GM21528 (cell line): ENCODE measurements around the gene MED27.

Source experiments
- ATAC-seq: cut with Tn5 transposase; IDR thresholded peaks from one replicate; pipeline ENCODE4 v1.9.1; 2021; ENCODE audit warnings: mild to moderate bottlenecking, moderate library complexity; ENCODE audit not compliant: unreplicated experiment, low FRiP score

The MED27 gene

DNA sequence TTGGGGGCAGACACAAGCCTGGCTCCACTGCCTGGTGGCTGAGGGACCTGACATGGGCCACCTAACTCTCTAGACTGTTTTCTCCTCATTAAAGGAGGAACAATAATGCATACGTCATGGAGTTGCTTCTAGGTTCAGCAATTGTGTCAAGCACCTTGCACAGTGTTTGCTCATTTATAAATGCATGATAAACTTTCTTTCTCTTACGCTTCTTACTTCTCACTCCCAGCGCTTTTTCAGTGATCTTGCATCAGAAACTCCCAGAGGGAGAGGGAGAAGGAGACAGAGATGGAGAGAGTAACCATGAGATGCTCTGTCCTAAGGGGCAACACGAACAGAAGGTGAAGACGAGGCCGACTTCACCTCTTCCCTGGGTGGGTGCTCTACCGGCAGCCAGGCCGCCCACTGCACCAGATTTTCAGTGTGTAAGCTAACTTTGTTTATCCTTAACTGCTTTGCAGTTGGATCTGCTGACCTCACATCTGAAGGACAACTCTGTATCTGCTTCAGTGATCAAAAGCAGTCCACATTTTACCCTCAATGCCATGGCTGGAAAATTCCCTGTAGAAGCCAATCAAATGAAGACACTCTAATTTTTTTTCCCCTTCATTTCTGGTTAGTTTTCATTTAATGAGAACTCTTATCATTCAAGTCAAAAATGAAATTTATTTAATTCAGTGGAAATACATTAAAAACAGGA, 35.3 kb downstream of the MED27 start:
- ATAC-seq = no peak

DNA sequence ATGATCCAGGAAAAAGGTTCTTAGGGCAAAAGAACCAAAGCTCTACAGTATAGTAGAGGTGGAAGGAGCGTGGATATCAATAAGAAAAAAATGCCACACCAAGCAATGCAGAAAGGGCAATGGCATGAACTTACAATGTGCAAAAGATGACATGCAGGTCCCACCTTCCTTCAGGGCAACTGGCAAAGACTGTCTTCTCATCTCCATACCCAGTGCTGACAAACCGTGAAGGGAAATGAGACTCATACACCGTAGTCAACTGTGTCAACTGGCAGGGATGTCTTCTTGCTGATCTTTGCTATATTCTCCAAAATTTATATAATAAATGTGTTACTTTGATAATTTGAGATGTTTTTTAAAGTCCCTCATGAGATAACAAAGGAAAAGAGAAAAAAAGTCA, 36.0 kb downstream of the MED27 start:
- no peak for ATAC-seq

DNA sequence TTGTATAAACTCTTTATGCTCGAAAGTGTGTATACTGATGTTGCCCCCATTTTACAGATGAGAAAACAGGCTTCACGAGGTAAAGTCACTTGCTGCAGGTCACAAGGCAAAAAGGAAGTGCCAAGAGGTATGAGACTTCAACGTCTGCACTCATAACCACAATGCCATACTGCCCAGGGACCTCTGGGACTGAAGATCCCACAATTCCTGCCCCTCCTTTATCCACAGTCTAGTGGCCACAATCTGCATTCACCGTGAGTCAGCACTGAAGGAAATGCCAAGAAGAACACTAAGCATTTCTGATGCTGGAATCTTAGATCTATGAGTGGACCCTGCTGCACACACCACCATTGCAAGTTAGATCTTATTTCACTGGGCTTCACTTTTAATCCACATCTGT, 37.3 kb downstream of the MED27 start:
- no peak for ATAC-seq

DNA sequence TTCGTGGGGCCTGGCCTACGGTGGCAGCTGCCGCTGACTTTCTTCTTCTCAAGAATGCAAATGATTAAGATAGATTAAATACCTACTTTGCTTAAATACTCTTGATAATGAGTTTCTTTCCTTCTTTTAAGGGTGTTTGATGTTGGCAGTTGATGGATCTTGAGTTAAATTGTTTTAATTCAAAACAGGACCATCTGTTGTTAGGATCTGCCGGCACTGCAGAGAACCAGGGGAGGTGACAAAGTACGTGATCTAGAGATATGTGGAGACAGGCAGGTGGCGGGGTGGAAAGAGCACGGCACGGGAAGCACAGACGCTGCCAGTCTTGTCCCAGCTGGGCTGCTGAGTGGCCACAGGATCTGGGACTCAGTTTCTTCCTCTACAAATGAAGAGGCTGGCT, 37.9 kb downstream of the MED27 start:
- ATAC-seq = no peak

DNA sequence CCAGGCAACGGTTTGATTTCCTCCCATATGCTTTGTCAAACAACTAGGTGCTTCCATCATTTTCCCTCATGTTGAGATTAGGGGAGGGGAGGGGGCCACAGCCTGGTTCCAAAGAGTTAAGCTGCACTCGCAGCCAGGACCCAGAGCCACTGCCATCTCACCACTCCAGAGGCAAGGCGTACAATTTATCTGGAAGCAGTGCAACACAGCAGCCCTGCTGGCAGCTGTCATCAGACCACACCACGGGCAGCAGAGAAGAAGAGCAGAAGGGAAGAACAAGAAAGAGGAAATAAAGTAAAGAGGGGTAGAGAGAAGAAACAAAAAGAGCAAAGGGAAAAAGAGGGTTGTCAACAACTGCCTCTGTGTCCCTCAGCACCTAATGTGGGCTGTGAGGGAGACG, 38.9 kb downstream of the MED27 start:
- ATAC-seq = no peak

DNA sequence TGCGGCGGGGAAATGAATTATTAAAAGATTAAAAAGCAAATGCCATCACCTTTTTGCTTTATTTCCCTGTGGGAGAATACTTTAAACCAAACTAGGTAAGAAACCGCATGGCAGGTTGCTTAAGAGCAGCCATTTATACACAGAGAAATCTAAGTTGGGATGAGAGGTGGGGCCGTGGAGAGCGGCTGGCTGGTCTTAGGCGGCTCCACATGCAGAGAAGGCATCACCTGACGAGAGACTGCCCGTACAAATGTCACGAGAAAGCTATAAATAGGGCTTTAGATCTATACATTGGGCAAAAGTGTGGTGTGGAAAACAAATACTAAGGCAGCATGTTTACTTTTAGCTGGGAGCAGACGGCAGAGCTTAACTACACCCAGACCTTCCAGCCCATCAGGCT, 39.4 kb downstream of the MED27 start:
- ATAC-seq = no peak

DNA sequence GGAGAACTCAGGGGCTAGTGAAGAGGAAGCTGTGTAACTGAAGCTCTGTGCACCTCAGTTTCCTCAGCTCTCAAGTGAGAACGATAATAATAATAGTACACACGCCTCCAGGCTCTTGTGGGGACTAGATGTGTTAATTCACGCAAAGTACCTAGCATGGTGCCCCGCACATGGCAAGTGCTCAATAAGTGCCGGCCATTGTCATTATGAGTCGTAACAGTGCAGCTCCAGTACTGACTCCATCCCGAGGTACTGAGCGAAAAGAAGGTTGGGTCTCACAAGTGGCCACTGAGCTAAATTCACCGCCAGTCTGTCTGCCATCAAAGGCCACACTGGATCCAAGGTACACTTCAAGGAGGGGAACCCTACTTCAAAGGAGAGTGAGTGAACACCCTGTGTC, 40.4 kb downstream of the MED27 start:
- no peak for ATAC-seq

DNA sequence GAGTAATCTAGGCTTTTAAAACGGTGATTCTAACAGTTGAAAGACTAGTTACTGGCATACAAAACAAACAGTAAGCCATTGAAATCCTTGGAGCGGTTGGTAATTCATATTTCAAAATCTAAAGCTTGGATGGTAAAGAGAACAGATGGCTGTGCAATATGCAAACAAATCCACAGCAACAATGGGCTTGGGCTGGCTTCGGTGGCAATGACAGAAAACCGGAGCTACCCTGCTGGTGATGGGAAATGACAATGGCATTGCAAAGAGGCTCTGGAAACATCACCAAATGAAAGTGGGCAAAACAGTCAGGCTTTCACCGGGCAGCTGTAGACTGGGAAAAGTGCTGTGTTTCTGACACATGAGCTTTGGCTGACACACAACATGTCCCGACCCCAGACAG, 42.2 kb downstream of the MED27 start:
- no peak for ATAC-seq

DNA sequence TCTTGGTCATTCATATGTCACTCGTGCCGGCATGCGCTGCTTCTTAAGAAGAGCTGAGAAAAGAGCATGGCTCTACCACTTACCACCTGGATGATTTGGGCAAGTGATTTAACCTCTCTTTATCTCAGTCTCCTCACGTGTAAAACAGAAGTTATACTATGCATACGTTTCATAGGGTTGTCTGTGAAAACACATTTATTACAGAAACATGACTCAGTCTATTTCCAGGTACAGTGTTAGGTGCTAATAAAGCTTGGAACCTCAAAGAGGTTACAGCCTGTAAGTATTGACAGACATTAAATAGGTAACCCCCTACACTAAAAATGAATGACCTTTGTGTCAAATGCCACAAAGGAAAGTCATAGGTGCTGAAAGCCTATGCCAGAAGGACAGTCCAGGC, 43.1 kb downstream of the MED27 start:
- ATAC-seq = no peak

DNA sequence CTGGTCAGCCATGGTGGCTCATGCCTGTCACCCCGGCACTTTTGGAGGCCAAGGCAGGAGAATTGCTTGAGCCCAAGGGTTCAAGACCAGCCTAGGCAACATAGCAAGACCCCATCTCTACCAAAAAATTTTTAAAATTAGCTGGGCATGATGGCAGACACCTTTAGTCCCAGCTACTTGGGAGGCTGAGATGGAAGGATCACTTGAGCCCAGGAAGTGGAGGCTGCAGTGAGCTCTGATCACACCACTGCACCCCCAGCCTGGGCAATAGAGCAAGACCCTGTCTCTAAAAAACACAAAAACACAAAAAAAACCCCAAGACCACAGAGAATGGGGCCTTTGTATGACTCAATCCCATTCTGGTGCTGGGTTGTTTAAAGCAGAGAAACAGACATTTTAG, 44.0 kb downstream of the MED27 start:
- ATAC-seq = no peak

DNA sequence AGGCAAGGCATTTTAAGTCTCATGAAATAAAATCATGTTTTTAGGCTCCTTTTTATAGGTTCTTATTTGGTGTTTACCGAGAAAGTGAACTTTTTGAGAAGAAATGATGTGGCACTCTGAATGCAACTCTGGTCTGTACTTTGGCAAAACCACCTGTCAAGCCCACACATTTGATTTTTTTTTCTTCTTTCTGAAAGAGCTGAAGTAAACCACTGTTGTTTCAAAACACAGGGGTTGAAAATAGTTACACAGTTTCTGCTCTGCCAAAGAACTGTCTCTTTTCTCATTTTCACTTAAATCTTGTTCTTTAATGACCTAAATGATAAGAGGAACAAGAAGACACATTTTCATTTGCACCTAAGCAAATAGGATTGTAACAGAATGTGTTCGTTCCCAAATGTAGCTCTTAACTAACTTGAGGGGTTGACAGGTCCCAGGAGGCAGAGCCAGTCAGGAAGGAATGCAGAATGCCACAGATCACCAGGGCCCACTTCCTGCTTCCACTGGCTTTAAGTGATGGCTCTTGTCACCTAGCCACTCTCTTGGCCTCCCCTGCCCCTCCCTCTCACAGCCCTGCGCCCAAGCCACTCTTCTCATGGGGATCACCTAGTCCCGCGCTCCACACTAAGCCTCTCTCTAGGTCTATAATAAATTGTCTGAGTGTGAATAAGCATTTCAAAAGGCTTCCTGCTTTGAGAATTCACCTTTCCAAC, 47.3 kb downstream of the MED27 start:
- no peak for ATAC-seq

DNA sequence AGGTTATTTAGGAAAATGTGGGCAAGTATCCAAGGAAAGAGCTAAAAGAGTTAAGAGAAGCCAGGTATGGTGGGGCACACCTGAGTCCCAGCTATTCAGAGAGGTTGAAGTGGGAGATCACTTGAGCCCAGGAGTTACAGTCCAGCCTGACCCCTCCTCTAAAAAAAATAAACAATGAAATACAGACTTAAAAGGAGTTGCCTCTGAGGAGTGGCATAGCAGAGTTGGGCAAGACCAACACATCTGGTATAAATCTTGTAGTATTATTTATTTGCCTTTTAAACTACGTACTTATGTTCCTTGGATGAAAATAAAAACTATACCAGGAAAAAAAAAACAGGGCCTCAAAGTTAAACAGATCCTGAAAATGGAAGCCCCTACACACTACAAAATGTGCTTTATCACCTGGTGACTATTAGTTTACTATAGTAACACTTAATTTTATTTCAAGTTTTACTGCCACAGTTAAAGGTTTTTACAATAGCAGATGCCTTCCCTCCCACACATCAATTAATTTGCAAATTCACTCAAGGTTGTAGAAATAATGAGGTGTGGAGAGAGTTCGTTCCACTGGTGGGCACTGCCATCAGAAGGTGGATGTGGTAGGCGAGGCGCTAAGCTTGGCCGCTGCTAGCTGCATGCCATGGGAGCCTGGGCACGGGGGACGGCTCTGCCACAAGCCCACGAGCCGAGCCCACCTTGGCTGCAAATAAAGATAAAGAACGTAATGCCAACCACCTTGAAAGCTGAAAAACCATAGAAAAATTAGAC, 48.0 kb downstream of the MED27 start:
- ATAC-seq = no peak

DNA sequence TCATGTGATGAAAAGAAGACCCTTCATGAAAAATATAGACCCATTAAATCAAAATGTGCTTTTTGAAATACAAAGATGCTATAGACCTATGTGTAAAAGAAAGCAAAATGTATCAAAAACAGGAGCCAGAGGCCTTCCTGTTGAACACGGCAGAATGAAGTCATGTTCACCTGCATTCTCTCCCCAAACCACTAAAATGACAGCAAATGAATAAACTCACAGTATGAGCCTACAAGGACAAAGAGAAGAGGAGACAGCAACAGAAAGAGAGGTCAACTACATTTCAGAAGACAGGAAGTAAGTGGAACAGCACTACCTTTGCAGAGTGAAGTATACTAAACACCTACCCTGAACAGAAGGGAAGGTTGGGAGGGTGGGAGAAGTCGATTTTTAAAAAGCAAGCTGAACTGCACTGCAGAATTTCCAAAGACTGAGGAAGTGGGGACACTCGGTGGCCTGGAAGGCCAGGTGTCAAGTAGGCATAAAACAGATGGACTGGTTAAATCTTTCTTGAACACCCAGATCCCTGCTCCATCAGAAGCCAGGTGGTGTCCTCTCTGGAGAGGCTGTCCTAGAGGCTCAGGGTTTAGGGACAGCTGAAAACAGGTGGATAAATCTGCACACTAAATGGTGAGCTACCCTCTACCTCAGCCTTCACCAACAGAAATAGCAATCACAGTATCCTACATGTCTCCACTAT, 48.9 kb downstream of the MED27 start:
- no peak for ATAC-seq

DNA sequence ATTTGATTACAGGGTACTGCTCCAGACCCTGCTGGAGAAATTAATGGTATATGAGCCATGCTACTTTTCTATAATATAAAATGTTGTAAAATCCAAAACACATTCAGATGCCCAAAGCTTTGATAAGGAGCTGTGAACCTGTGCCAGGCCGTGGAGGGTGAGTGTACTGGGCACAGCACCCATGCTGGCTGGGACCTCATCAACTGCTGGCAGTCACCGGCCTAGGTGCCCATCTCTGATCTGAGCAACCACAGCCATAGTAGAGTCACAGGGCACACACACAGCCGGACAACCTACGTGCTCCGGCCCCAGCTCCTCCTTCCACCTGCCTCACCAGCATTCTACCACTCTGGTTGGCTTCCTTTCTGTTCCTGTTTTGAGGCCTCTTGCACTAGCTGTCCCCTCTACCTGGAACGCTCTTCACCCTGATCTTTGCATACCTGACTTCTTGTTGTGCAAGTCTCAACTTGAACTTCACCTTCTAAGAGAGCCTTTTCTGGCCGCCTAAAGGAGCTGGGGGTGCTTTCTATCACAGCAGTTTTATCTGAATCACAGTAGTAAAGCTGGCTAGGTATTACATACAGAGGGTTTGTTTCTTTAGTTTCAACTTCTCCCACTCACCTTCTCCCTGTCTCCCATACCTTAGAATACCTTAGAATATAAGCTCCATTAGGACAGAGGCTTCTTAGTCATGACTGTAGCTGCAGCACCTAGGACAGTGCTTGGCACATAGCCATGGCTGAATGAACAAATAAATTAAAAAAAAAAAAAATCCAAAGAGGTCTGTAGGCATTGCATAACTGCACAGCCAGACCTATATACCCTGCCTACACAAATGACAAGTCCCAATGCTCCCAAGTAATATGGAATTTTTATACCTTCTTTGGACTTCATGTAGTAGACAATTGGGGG, 51.7 kb downstream of the MED27 start:
- ATAC-seq = no peak

DNA sequence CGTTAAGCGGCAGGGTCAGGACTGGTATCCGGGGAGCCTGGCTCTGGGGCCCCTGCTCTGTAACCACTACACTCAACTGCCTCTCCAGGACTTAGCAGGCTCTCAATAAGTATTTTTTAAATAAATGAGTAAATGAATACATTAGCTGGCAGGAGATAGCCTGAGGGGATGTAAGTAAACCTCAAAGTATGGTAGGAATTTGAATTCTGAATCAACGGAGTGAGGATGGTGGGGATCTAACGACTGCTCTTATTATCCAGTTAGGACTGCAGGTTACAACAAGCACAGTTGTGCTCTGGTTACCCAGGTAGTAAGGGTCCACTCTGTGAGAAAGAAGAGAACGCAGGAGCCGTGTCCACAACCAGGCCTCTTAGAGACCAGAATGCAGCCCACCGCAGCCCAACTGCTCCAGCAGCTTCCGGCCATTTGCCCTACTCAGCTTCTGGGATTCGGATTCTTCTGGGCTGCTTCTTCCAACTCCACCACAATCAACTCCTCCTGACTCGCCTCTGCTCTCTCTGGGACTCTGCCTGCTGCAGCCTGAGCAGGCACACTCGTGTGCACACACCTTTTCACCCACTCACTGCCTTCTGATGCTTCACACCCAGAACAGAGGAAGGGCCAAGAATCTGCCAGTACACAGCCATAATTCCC, 52.6 kb downstream of the MED27 start:
- ATAC-seq = no peak

DNA sequence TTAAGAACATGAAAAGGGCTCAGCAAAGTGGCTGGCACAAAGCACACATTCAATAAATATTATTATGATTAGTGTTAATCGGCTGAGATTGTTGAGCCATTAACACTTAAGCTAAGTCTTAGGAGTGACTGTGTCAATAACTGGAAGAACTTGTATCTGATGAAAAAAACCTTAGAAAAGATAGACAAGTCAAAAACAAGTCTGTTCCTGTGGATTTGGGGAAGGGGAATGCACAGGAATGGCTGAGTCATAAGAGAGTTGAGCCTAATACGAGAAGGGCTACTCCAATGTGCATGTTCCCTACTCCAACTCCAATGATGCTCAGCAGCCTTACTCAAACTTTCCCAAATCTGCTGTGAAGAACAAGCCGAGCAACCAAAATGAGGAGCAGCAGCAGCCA, 53.9 kb downstream of the MED27 start:
- no peak for ATAC-seq

DNA sequence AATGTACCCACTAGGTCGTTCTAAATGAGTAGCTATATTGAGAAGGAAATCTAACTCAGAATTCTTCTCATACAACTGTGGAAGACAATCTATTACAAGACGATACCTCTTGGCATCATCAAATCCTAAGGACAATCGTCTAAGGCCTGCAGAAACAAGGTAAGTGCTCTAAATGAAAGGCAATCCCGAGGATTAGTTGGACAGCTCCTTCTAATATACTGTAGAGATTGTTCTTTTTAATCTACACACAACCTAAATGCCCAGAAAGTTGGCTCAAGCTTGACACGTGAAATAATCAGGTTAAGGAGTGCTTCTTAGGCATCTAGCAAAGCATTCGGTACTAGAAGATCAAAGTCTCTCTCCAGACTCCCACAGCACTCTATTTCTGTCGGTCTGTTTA, 55.1 kb downstream of the MED27 start:
- ATAC-seq = no peak

DNA sequence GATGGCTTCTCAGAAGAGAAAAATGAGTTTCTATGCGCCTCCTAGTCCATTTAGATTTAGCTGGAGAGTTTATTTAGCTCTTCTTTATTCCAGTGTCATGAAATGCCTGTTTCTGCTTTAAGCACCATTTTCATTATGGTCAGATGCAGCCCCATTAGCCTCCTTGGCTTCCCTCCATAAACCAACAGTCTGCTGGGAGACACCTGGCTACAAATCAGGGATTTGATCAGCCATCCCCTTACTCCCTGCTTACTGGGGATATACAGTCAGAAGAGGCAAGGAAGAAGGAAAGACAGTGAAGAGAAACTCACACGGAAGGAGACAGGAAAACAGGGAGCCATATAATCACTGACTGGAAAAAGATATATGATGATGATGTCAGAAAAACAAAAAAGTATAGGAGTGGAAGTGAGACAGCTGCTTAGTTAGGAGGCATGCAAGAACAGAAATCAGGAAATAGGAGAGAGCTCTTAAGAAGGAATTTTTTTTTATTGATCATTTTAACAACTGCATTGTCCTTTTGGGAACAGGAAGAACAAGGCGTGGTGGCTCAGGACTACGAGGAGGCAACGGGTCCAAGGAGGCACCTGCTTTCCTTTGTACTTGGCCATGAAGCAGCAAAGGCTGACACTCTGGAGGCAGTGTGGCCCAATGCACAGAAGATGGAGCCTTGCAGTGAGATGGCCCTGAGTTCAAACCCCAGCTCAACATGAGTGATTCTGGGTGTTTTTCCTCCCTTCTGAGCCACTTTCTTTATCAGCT, 56.1 kb downstream of the MED27 start:
- ATAC-seq = no peak
